Mammary epithelial cell (primary cell): Measurements from ENCODE around the gene SBNO2.

Source experiments
- CTCF ChIP-seq, 2 donors: IDR thresholded peaks in 1 of 2; conservative IDR thresholded peaks in 1 of 2; 2 replicates each; pipeline ENCODE4 v1.5.1; 2011 to 2012; ENCODE audit warnings: inconsistent platforms in 2 of 2, low read length in 2 of 2, mild to moderate bottlenecking in 2 of 2, control low read depth in 1 of 2, low read depth in 1 of 2; ENCODE audit not compliant: insufficient read depth in 1 of 2; ENCODE audit errors: extremely low read depth in 1 of 2
- EZH2 ChIP-seq: IDR thresholded peaks from 2 replicates; pipeline ENCODE4 v1.6.1; 2012; ENCODE audit warnings: low read length, inconsistent platforms, borderline replicate concordance

- TF ChIP-seq CTCF (conservative IDR thresholded peaks at IDR 0.05 in 1 of 2, IDR thresholded peaks at IDR 0.05 in 1 of 2; ENCODE audit: extremely low read depth in 1 of 2, insufficient read depth in 1 of 2, low read depth in 1 of 2, low read length in 2 of 2) (no peak), EZH2 (no peak)
These were observed 30.2 kb downstream of the SBNO2 start for GRCh38 chr19:1143828-1144399.
